GM15510 (cell line): ENCODE measurements around the gene NUDT11.

ENCODE experiments used
- POLR2A ChIP-seq: IDR thresholded peaks from 3 replicates; pipeline ENCODE4 v1.6.1; 2011; ENCODE audit warnings: borderline replicate concordance; ENCODE audit not compliant: insufficient read length; ENCODE audit errors: extremely low read depth

NUDT11 gene

DNA sequence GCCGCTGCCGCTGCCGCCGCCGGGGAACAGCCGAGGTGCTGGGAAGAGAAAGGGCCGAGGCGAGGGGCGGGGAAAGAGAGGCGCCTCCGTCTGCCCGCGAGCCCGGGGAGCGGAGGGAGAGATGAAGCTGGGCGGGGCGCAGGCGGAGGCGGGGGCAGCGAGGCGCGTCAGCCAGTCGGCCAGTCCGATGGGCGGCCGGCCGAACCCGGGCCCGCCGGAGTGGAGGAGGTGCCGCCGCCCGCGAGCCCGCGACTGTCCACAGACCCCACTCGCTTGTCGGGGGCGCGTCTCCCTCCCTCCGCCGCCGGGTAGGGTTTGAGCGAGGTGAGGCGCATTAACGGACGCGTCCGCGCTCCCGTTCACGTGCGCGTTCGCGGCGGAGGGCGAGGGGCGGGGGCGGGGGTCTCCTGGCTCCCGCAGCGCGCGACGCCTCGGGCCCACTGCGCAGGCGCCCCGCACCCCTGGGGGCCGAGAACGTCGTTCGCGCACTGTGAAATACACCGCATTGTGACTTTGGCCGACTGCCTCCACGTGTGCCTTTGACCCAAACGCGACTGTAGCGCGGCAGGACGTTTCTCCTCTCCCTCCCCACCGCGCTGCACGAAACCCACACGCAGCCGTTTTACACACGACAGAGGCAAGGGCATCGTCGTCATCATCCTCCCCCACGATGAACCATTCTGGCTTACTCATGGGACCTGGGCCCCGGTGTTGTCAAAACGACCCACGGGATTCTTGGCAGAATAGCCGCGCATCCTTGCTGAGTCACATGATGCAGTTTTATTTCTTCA is at the start of gene NUDT11:
Gene NUDT11 (minus strand): TSS at position 92 of the 791 bp plus-strand sequence. CDS start 148 bp downstream, outside the sequence.
- no peak for TF ChIP-seq POLR2A

DNA sequence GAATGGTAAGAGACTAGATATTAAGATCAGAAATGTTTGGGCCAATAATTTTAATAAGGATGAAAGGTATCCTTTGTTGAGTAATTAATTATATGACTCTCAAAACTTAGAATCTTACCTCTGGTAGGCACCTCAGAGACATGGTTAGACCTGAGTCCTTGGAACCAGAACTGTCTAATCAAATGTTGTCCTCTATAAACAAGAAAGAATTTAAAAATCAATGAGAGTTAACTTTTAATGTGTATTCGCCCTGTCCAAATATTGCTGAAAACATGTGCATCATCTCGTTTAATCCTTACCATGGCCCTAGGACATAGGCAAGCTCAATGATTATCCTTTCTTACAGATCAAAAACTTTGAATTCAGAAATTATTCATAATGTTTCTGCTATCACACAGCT is 24.0 kb upstream of the NUDT11 start:
- TF ChIP-seq POLR2A = no peak

DNA sequence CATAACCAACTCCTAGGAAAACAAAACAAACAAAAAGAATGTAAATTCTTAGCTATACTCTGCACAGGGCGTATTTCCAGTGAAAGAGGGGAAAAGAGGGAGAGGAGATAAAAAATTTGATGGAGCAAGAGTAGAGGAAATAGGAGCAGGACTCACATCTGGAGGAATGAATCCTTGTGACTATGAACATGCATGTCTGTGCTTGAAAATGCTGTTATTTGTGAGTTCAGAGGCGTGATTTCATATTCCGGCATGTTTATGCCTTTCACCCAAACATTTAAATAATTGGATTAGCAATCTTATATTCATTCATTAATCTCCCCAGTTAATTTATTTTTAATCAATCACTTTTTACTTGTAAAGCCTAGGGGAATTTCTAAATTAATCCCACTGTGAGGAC is 11.2 kb upstream of the NUDT11 start:
- TF ChIP-seq POLR2A = no peak

DNA sequence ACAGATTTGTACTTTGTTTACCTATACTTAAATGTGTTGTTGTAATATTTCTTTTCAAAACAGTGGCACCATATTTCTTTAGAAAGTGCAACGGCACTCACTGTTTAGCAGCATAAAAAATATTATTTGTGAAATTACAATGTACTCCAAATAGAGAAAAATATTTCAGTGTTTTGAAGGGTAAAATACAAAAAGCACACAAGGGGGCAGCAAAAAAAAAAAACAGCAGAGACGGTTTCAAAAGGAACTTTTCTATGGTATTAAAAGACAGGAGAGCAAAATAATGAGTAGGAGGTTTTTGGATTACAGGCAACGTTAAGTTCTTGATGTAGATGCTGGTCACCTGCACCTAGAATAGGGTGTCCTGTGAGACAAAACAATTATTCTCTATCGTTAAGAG is 2.0 kb downstream of the NUDT11 start:
- no peak for TF ChIP-seq POLR2A

DNA sequence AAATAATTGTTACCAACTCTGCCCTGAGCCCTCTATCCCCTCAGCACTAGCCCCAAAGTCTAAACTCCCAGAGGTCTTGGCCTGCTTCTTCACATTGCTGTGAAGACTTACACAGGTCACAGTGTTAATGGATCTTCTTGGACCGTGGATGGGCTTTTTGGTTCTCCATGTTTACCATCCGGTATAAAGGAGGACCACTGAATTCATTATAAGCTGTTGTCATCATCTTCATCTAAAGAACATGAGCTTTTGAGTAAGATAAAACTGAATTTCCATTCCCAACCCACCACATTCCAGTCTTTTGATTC is 8.5 kb downstream of the NUDT11 start:
- no peak for TF ChIP-seq POLR2A

DNA sequence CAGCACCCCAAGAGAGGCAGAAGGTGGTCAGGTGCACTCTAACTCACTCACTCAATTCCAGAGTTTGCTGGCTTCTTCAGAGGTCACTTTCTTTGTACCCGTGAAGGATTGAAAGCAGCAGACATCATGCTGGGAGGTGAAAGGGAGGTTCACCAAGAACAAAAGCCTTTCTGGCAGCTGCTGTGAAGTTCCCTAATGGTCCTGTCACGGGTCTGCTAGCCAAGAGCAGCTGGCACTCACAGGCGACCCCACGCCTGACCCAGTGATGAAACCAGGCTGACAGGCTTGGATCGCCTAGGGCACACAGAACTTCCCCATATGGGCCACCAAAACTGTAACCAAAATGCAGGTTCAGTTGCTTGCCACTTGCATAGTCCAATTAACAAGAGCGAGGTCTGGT is 11.8 kb downstream of the NUDT11 start:
- TF ChIP-seq POLR2A = no peak

DNA sequence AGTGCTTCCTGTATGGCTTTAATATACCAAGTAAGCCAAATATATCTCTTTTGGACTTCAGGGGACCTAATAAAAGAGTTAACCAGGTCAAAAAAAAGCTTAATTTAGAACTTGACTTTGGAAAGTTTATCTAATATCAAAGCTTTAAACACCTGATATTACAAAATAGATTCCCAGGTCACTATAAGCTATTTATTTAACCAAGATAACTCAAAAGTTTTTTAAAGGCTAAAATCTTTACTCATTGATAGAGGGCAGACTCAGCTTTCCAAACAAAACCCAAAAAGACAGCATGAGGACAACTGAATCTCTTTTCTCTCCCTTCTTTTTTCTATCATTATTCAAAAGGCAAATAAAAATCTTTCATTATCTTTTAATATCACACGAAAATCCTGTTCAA is 19.5 kb downstream of the NUDT11 start:
- TF ChIP-seq POLR2A = no peak

DNA sequence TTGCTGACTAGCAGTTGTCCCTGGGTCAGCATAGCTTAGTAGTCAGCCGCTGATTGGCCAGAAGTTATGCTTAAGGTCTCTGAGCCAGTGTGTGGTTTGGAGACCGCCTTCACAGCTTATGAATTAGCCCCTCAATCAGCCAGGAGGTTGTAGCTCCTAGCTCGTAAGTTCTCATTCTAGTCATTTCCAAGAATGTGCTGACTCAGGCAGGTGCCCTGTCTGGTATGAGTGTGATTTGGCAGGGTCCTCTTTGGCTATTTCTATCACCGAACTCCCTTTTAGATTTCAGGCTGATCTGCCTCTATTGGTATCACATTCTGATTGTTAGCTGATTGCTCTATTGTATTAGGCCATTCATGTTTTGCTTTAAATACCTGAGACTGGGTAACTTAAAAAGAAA is 33.1 kb downstream of the NUDT11 start:
- TF ChIP-seq POLR2A = no peak

DNA sequence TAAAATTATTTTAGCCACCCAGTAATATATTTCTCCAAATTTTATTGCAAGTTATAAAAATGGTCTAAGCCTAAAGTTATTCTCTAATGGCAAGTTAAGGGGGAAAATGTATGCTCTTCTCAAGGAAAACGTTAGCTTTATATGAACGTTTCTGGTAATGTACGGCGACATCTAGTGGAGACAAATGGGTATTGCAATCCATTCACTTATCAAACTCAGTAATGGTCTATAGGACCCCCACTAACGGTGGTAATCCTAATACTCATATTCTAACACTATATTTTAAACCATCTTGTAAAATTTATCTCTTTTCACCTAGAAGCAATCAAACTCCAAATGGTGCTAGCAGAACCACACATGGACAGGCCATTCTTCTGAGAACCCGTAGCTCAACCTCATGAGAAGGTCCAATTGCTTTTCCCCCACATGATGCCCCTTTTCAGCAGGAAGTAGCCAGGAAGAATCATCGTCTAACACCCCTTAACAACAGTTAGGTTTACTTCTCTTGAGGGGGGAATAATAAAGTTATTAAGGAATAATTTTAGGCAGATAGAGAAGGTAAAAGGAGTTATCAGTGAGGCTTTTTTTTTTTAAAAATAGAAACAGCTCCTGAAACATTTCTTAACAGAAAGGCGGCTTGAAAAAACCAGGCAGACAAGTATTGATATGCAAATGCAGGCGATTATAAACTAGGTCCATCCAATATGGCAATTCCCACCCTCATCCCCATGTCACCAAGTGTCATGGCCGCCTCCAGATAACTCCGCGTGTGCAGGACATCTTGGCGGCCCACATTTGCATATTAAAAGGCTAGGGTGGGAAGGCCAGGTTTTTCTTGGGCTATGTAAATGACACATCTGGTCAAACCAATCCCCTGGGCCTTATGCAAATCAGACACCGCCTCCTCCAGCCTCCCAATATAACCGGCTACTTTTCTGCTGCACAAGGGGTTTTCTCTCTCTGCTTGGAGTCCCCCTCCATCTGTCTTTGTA is 35.0 kb downstream of the NUDT11 start:
- no peak for TF ChIP-seq POLR2A

DNA sequence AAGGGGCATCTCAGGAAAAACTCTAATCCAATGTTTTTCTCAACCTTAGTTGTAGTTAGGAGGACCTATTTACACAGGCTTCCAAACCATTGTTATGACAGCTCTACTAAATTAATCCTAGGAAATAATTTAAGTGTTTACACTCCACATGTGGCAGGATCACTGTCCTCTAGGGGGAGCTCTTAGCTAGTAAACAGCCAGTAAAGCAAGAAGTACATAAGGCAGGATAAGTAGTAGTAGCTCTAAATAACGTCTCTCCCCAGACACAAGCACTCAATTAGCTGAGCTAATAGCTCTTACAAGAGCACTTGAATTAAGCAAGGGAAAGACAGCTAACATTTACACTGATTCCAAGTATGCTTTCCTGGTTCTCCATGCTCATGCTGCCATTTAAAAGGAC is 37.3 kb downstream of the NUDT11 start:
- no peak for TF ChIP-seq POLR2A

DNA sequence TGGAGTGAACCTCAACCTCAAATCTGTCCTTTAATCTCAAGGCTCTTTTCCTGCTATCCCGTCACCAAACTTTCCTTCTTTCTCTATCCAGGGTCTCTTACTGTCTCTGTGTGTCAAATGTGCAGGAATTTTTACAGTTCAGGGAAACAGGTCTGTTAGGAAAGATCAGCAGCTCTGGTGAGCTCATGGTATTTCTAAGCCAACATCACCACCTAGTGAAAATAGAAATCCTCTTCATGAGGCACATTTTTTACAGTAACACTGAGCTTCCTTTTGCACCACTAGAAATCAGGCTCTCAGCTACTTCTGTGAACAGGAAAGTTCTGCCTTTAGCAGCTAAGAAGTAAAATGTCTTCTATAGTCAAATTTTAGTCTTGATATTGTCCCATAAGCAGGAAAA is 39.6 kb downstream of the NUDT11 start:
- no peak for TF ChIP-seq POLR2A

DNA sequence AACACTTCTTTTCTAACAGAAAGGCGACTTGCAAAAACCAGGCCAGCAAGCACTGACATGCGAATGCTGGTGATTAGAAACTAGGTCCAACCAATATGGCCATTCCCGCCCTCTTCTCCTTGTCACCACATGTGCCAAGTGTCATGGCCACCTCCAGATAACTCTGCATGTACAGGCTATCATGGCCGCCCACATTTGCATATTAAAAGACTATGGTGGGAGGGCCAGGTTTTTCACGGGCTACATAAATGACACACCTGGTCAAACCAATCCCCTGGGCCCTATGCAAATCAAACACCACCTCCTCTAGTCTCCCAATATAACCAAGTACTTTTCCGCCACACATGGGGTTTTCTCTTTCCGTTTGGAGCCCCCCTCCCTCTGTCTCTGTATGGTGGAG is 40.1 kb downstream of the NUDT11 start:
- no peak for TF ChIP-seq POLR2A

DNA sequence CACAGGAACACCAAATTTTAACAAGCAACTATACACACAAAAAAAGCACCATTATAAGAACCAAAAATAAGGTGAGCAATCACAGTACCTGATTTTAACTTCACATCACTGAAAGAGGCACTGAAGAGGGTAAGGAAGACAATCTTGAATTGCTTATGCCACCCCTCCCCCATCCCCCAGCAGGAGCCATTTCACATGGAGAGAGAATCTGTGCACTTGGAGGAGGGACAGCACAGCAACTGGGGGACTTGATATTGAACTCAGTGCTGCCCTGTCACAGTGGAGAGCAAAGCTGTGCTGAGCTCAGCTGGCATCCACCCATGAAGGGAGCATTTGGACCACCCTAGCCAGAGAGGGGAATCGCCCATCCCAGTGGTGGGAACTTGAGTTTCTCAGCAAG is 56.0 kb downstream of the NUDT11 start:
- no peak for TF ChIP-seq POLR2A
